Cardiac fibroblast (primary cell): ENCODE results near the gene IQGAP2.

Experiments used
- DNase-seq, 2 donors: peaks; one replicate each; pipeline versions ENCODE4 v3.0.0 to v3.0.0-alpha.2; 2010; ENCODE audit warnings: low read depth in 2 of 2
- H3K4me3 ChIP-seq, 2 donors: replicated peaks in 1 of 2; 1 replicate in 1 of 2; 2 replicates in 1 of 2; pipeline ENCODE4 v1.5.1; 2011; ENCODE audit warnings: low read depth in 2 of 2, low read length in 2 of 2, mild to moderate bottlenecking in 2 of 2, moderate library complexity in 1 of 2
- CTCF ChIP-seq: IDR thresholded peaks from one replicate; pipeline ENCODE4 v1.5.1; 2011; ENCODE audit warnings: low read depth, mild to moderate bottlenecking, low read length, inconsistent platforms

Gene IQGAP2

DNA sequence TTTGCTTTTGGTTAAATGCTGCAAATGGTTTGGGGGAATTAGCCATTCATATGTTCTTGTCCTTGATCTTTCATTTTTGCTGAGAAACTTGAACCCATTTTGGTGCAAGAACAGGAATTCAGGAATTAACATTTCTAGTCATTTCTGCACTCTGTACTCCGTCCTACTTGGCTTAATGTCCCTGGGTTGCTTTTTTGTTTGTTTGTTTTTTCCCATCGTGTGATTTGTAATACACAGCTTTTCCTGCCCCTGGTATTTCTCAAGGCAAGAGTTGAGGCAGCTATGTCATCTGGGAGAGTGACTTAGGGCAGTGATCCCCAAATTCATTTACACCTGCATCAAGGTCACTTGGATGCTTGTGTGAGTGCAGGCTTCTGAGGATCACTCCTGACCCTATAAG lies 71.3 kb downstream of the IQGAP2 start:
- no peak overlapping the region for H3K4me3 ChIP-seq
- TF ChIP-seq CTCF = no peak
- no peak for DNase-seq

- DNase-seq = no peak
- no peak for TF ChIP-seq CTCF
- no peak overlapping the region for H3K4me3 ChIP-seq
Observed at GRCh38 chr5:76475385-76475784, 72.3 kb downstream of the IQGAP2 start.

GRCh38 chr5:76475936-76476335 lies 72.9 kb downstream of the IQGAP2 start:
- TF ChIP-seq CTCF = no peak
- no peak overlapping the region for H3K4me3 ChIP-seq
- DNase-seq = no peak

DNA sequence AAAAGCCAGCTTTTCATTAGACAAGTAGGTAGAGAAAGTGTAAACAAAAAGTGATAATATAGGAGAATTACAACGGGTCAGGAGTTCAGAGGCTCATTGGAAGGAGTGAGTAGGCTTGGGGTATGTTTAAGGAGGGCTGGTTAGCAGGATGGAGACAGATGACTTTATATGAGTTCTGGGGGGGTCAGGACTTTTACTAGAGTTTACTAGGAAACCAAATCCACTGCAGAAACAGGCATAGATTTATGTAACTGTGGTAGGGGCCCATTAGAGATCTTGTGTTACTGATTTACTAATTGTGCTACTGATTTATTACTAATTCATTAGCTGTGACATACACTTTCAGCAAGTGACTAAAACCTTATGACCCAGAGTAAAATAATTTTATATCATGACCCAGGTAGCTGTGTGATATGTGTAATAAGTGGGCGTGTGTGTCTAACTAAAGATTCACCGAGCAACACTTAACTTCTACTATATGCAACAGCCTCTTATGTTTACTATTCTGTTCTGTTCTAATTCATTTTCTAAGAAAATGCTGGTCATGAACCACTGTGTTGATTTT lies 73.5 kb downstream of the IQGAP2 start:
- H3K4me3 ChIP-seq = no peak overlapping the region
- no peak for DNase-seq
- no peak for TF ChIP-seq CTCF

- TF ChIP-seq CTCF = no peak
- DNase-seq = no peak
- no peak overlapping the region for H3K4me3 ChIP-seq
Observed at GRCh38 chr5:76477061-76477460, 74.0 kb downstream of the IQGAP2 start.

- TF ChIP-seq CTCF = no peak
- no peak overlapping the region for H3K4me3 ChIP-seq
- DNase-seq = no peak
Observed at GRCh38 chr5:76477571-76477970, 74.5 kb downstream of the IQGAP2 start.

GRCh38 chr5:76479281-76479680 lies 76.2 kb downstream of the IQGAP2 start:
- DNase-seq = no peak
- H3K4me3 ChIP-seq = no peak overlapping the region
- TF ChIP-seq CTCF = no peak
